HG02571 (cell line): ENCODE data around the gene ZNF211.

Source experiments
- ATAC-seq: cut with Tn5 transposase; IDR thresholded peaks from one replicate; pipeline ENCODE4 v1.9.1; 2021; ENCODE audit warnings: mild to moderate bottlenecking, moderate library complexity; ENCODE audit not compliant: unreplicated experiment

The ZNF211 gene

DNA sequence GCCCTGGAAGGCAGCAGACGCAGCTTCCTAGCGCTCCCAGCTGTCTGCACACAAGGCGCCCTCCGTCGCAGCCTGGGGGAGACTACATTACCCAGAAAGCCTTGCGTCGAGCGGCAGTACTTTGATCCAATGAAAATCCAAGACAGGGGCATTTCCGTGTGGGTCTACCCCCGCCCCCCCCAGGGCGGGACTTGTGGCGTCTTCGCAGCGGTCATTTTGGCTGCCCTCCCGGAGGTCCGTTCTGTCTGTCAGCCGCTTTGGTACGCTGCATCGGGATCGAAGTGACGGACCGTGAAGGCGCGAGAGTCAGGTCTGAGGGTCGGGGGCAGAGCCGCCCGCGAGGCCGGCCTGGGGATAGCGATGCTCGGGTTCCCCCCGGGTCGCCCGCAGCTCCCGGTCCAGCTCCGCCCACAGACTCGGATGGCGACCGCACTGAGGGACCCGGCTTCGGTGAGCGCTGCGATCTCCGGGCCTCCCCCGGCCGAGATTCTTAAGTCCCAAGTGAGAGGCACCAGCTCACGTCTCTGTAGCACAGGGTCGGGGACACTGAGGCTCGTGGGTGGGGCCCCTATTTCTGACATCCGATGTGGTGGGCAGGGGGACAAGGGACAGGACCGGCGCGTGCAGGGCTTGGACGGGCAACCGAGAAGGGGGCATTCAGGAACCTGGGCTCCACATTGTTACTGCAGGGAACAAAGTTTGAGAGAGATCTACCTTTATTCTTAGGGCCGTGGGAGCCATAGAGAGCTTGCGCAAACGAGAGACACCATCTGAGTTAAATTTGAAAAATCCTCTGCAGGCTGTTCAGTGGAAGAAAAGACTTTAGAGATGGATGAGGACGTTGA is at the start of gene ZNF211:
ZNF211 (plus strand) TSS at position 182 of the 845 bp plus-strand sequence; CDS start at position 361, 179 bp downstream.
- peak; percentile 97 for ATAC-seq

DNA sequence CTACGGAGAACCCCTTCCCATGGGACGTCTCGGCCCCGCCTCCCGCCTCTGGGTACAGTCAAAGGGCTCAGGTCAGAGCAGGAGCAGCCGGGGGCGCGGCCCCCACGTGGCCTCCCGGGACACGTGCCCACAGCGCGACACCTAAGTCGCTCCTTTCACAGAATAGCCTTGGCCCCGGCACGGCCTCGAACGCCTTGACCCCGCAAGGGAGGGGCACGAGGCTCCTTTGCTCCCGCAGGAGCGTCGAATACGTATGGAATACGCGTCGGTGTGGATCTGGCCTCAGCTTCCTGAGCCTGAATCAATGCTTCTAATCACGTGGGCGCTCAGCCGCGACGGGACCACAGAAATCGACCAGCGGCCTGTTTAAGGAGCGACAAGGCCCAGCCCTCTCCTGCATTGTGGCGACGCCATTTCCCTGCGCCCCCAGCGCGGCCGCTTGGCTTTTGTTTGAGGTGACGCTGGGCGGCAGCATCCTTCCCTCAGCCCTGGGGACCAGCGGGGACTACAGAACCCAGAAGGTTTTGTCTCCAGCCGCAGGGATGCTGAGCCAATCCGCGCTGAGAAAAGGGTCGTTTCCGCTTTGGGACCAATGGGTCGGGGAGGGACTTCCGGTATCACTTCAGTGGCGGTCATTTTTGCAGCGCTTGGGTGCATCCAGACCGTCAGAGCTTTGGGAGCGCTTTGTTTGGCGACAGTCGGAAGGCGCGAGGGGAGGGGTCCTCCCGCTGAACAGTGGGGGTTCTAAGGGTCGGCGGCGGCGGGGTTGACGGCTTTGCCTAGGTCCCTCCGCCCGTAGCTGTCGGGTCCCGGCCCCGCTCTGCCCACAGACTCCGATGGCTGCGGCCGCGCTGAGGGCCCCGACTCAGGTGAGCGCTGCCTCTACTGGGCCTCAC is 49.2 kb upstream of the ZNF211 start, which contains the start of gene ZIK1:
ZIK1 (plus strand) TSS at position 625 of the 896 bp plus-strand sequence; CDS start at position 837, 212 bp downstream.
- peak; percentile 61 for ATAC-seq

DNA sequence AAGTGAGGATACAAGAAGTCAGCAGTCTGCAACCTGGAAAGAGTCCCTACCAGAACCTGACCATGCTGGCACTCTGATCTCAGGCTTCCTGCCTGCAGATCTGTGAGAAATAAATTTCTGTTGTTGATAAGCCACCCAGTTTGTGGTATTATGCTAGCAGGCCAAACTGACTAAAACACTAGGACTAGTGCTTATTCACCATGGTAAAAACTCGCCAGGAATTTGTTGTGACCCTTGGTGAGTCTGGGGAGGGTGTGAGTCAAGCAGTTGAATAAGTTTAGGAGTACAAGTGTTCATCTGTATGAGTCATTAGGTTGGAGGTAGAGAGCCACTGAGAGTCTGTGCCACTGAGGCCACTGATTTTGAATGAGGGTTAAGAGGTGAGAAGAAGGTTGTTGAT is 45.4 kb upstream of the ZNF211 start:
- ATAC-seq = no peak

DNA sequence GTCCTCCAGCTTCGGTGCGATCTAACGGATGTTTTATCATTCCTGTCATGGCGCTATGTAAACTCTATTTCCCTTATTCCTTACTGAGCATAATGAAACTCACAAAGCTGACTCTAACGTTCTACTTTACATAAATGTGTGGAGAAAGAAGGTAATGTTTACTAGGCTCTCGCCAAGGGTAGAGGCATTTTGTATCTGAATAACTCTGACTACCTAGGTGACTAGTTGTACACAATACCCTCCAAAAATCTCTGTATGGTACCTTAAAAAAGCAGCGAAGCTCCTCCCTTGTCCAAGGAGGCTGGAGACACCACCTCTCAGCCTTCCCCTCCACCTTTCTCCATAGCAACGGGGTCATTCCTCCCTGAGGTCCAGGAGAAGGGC is 33.6 kb upstream of the ZNF211 start:
- peak; percentile 21 for ATAC-seq

DNA sequence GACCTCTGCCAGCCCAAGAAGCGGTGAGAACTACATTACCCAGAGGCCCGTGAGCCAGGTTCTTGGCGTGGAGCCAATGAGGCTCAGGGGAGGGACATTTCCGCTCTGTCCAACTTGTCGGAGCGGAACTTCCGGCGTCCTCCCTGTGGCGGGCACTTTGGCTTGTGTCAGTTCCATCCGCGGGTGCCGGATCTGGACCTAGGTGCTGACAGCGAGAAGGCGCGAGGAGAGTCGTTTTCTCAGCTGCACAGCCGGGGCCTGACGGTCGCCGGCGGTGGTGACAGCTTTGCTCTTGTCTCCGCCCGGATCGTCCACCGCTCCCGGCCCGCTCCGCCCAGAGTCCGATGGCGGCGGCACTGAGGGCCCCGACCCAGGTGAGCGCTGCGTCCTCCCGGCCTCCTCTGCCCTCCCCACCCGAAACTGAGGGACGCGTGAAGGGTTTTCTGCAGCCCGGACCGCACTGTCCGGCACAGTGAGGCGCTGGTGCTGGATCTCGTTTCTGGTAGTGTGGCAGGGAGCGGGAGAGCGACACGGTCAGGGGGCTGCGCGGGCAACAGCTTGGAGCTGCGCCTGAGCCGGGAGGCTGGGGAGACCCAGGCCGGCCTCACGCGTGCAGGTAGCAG is 33.1 kb upstream of the ZNF211 start, which contains the start of gene ZNF530:
ZNF530 (plus strand) TSS at position 125 of the 623 bp plus-strand sequence. CDS start 4,461 bp downstream, outside the sequence.
- ATAC-seq = peak; percentile 90

DNA sequence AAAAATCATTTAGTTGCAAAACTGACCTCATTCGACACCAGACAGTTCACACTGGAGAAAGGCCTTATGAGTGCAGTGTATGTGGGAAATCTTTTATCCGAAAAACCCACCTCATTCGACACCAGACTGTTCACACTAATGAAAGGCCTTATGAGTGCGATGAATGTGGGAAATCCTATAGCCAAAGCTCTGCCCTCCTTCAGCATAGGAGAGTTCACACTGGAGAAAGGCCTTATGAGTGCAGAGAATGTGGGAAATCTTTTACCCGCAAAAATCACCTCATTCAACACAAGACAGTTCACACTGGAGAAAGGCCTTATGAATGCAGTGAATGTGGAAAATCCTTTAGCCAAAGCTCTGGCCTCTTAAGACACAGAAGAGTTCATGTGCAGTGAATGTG is 26.0 kb upstream of the ZNF211 start:
- ATAC-seq = no peak

DNA sequence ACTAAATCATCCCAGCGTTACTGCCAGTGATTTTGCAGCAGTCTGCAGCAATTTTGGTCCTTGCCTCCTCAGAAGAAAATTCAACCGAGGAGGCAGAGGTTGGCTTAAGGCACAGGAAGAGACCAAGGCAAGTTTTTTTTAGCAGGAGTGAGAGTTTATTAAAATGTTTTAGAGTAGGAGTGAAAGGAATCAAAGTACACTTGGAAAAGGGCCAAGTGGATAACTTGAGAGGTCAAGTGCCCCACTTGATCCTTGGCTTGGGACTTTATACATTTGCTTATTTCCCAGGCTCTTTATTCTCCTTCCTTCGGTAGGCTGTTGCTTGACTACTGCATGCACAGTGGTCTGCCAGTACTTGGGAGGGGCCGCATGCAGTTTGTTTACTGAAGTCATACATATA is 21.9 kb upstream of the ZNF211 start:
- no peak for ATAC-seq

DNA sequence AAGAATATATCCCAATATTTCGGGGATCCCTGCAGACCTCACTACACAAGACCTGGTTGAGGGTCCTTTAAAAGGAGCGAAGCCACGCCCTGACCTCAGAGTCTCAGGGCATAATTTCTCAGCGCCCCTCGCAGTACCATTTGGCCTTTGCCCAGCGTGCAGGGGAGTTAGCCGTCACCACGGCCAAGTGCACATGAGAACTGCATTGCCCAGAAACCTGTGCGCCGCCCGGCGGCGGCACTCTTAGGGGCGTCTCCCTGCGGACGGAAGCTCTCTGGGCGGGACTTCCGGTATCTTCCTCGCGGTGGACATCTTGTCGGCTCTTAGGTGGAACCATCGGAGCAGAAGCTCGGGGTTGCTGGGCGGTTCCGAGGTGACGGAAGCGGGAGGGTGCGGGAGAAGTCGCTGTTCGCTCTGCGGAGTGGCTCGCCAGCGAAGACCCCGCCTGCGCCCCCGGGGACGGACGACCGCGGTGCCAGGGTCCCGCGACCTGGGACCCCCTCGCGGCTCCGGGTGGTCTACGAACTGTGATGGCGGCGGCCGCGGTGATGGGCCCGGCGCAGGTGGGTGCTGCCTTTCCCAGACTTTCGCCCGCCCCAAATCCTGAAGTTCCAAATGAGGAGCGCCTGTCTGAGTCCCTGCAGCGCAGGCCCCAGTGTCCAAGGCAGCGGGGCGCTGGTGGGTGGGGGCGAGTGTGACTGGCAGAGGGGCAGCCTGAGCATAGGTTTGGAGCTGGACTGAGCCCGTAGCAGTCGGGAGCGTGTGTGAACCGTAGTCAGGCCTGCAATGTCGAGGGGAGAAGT is 18.8 kb upstream of the ZNF211 start, which contains the start of gene ZNF134:
ZNF134 (plus strand) TSS at position 302 of the 803 bp plus-strand sequence. CDS start 5,227 bp downstream, outside the sequence.
- ATAC-seq = peak; percentile 81

DNA sequence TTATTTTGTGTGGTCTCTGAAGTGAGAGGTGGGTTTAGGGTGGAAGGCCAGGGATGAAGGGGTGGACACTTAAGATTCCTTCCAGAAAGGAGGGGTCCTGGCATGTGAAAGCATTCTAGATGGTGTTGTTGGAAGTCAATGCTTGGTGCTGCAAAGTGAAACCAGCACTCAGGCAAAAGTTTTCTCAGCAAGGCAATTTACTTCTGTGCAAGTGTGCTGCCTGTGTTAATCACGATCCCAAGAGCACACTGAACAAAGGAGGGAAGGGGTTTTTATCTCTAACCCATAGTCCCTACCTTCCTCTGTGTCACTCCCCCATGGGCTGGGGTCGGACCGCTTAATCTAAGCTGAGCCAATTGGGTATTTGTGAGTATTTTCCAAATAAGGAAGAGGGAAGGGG is 17.6 kb upstream of the ZNF211 start:
- ATAC-seq = no peak

DNA sequence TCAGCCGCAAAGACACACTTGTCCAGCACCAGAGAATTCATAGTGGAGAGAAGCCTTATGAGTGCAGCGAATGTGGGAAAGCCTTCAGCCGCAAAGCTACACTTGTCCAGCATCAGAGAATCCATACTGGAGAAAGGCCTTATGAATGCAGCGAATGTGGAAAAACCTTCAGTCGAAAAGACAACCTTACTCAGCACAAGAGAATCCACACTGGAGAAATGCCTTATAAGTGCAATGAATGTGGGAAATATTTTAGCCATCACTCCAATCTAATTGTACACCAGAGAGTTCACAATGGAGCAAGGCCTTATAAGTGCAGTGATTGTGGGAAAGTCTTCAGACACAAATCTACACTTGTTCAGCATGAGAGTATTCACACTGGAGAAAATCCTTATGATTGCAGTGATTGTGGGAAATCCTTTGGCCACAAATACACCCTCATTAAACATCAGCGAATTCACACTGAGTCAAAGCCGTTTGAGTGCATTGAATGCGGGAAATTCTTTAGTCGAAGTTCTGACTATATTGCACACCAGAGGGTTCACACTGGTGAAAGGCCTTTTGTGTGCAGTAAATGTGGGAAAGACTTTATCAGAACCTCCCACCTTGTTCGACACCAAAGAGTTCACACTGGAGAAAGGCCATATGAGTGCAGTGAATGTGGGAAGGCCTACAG is 12.2 kb upstream of the ZNF211 start:
- ATAC-seq = no peak

DNA sequence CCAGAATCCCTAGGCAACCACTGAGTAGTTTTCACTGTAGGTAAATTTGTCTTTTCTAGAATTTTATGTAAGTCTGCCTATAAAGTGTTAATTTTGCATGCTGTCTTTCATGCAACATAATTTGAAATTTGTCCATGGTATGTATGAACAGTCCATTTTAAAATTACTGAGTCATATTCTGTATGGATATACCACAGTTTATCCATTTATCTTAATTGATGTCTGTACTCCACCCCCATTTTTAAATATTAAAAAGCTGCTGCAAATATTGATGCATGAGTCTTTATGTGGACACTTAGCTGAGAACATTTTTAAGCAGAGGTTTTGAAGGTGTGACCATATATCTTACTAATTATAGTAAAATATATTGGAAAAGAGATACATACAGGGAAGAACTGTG is 9.9 kb upstream of the ZNF211 start:
- no peak for ATAC-seq

DNA sequence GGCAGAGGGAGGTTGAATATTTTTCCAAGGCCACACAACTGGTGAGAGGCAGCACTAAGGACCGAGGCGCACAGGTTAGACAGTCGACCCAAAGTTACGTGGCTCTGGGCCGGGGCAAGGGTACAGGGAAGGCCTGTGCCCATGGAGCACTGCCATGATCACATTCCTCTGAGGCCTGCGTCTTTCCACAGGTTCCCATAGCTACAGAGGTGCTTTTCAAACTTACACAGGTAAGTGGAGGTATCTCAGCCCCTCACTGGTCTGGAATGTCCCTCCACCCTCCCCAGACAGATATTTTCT is 814 bp downstream of the ZNF211 start:
- ATAC-seq = no peak

DNA sequence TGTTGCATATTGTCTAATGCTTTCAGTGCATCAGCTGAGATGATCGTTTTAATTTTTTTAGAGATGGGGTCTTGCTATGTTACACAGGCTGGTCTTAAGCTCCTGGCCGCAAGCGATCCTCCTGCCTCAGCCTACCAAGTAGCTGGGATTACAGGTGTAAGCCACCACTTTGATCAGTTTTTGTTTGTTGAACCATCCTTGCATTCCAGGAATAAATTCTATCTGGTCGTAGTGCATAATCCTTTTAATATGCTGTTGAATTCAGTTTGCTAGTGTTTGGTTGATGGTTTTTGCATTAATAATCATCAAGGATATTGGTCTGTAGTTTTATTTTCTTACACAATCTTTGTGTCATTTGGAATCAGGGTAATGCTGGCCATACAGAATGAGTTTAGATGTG is 4.4 kb downstream of the ZNF211 start:
- no peak for ATAC-seq

DNA sequence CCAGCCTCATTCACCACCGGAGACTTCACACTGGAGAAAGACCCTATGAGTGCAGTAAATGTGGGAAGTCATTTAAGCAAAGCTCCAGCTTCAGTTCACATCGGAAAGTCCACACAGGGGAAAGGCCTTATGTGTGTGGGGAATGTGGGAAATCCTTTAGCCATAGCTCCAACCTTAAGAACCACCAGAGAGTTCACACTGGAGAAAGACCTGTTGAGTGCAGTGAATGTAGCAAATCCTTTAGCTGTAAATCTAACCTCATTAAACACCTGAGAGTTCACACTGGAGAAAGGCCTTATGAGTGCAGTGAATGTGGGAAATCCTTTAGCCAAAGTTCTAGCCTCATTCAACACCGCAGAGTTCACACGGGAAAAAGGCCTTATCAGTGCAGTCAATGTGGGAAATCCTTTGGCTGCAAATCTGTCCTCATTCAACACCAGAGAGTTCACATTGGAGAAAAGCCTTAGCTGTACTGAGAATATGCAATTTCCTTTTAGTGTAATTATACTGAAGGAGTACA is 8.8 kb downstream of the ZNF211 start:
- no peak for ATAC-seq

DNA sequence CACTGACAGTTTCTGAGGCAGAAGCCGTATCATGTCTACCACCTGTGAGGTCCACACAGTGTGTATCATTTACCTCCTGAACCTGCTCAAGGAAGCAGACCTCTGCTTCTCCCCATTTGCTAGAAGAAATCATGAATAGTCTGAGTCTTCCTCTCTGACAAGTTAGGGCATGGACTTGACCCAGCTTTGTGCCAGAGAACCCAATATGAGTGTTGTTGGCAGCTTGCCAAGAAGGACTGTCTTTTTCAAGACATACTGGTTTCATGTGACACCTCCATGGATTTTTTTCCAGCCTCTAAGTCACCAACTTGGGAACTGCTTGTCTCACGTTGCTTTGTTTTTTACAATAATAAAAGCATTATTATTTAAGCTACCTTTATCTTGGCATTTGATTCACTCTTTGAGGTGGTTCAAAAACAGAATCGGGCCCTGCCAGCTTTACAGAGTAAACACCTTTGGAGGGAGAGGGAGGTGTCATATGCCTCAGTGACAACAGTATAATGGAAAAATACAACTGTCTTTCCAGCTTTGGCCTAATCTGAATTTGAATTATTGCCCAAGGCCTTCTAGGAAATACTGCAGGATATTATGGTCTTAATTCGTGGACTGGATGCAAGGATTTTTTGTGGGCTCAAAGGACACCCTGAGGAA is 9.6 kb downstream of the ZNF211 start:
- no peak for ATAC-seq

DNA sequence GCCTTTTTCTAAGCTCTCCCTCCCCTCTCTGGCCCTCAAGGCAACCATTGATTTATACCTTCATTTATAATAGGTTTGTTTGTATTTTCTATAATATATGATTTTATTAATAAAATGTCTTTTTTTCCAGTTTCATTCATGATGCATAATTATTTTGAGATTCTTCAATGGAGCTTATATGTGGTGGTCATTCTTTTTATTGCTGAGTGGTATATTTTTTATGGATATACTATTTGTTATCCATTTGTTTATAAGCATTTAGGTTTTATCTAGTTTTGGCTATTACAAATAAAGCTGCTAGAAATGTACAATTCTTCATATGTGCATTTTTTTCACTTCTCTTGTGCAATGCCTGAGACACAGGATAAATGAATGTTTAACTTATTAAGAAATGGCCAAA is 10.8 kb downstream of the ZNF211 start:
- no peak for ATAC-seq

DNA sequence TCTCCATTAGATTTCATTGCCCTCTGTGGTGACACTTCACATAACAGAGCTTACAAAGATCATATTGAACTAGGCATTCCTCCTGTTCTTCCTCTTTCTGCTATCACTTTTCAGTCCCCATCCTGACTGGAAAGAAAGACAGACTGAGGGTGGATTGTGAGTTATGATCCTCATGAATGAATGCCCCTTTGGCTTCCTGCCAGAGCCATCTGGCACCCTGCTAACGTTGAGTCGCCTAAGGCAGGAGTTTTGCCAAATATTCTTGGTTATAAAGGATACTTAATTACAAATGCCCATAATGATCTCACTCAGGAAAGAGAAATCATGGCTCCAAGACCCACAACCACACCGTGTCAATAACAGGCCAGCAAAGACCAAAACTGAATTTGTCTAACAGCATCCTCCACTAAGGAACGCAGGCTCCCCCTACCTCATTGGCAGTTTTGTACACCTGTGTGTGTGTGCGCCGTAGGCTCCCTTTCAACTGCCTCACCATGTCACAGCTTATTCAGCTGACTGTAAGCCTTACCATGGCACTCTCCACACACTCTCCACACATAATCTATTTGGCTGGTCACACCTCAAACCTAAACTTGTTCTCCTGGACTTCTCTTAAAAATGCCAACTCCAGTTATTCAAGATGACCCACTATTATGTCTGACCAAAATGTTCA is 15.5 kb downstream of the ZNF211 start:
- no peak for ATAC-seq

DNA sequence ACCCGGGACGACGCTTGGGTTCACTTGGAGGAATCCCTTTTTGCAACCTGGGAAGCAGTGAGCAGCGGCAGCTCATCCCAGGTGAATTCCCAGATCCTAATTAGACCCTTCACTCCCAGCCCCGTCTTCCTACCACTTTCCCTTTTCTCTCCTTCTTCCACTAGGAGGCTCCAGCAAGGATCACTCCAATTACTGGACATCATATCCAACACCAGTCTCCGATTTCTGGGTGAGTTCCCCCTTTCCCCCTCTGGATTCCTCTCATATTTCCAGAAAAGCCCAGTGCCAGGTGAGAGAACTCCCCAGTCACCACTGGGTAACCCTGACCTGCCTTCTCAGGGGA is 18.7 kb downstream of the ZNF211 start:
- ATAC-seq = no peak

DNA sequence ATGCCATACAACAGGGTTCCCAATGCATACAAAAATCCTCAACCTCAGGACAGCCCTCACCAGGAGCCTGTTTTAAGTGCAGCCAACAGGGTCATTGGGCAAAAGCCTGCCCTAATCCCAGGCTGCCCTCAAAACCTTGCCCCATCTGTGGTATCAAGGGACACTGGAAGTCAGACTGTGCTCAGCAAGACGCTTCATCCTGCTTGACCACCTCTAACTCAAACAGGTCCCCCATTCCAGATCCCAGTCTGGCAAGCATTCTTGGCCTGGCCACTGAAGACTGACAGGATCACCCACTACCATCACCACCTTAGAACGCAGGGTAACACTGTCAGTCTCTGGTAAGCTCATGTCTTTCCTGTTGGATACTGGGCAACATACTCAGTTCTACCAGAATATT is 20.7 kb downstream of the ZNF211 start:
- no peak for ATAC-seq
